ENCODE measurements around the gene PGAP3.

PGAP3 gene

DNA sequence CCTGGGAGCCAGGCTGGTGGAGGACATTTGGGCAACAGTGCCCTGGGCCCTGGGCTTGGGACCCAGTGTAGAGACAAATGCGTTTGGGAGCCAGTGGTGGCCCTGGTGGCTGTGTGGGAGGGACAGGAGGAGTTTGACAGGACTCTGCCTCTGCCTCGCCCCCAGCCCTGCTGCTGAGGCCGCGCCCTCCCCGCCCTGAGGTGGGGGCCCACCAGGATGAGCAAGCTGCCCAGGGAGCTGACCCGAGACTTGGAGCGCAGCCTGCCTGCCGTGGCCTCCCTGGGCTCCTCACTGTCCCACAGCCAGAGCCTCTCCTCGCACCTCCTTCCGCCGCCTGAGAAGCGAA lies 34.6 kb downstream of the PGAP3 start:
- no peak for ATAC-seq
- TF ChIP-seq ZFP30 (CRISPR knock-in tag; IDR thresholded peaks at IDR 0.05) (no peak), ZNF8 (CRISPR knock-in tag; IDR thresholded peaks at IDR 0.05) (no peak), CREB5 (CRISPR knock-in tag; IDR thresholded peaks at IDR 0.05; ENCODE audit: low read depth) (no peak), TOX (CRISPR knock-in tag; IDR thresholded peaks at IDR 0.05; ENCODE audit: borderline replicate concordance) (no peak), ZFP3 (CRISPR knock-in tag; IDR thresholded peaks at IDR 0.05) (no peak), RARB (CRISPR knock-in tag; IDR thresholded peaks at IDR 0.05) (no peak), SNAI2 (CRISPR knock-in tag; IDR thresholded peaks at IDR 0.05) (no peak), PPARA (CRISPR knock-in tag; IDR thresholded peaks at IDR 0.05; ENCODE audit: borderline replicate concordance) (no peak), ESRRG (CRISPR knock-in tag; IDR thresholded peaks at IDR 0.05) (no peak), ZC3H10 (CRISPR knock-in tag; IDR thresholded peaks at IDR 0.05) (no peak), OSR1 (CRISPR knock-in tag; IDR thresholded peaks at IDR 0.05) (no peak), TCF4 (CRISPR knock-in tag; IDR thresholded peaks at IDR 0.05; ENCODE audit: borderline replicate concordance) (no peak), ARNTL (CRISPR knock-in tag; IDR thresholded peaks at IDR 0.05; ENCODE audit: borderline replicate concordance, low read depth) (no peak), ZNF565 (CRISPR knock-in tag; conservative IDR thresholded peaks at IDR 0.05; ENCODE audit: low read depth) (no peak), POU6F1 (CRISPR knock-in tag; IDR thresholded peaks at IDR 0.05; ENCODE audit: borderline replicate concordance, low read depth) (no peak)
- TF ChIP-seq, protein P1, sequence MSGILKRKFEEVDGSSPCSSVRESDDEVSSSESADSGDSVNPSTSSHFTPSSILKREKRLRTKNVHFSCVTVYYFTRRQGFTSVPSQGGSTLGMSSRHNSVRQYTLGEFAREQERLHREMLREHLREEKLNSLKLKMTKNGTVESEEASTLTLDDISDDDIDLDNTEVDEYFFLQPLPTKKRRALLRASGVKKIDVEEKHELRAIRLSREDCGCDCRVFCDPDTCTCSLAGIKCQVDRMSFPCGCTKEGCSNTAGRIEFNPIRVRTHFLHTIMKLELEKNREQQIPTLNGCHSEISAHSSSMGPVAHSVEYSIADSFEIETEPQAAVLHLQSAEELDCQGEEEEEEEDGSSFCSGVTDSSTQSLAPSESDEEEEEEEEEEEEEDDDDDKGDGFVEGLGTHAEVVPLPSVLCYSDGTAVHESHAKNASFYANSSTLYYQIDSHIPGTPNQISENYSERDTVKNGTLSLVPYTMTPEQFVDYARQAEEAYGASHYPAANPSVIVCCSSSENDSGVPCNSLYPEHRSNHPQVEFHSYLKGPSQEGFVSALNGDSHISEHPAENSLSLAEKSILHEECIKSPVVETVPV (CRISPR knock-in tag; IDR thresholded peaks at IDR 0.05): no peak

DNA sequence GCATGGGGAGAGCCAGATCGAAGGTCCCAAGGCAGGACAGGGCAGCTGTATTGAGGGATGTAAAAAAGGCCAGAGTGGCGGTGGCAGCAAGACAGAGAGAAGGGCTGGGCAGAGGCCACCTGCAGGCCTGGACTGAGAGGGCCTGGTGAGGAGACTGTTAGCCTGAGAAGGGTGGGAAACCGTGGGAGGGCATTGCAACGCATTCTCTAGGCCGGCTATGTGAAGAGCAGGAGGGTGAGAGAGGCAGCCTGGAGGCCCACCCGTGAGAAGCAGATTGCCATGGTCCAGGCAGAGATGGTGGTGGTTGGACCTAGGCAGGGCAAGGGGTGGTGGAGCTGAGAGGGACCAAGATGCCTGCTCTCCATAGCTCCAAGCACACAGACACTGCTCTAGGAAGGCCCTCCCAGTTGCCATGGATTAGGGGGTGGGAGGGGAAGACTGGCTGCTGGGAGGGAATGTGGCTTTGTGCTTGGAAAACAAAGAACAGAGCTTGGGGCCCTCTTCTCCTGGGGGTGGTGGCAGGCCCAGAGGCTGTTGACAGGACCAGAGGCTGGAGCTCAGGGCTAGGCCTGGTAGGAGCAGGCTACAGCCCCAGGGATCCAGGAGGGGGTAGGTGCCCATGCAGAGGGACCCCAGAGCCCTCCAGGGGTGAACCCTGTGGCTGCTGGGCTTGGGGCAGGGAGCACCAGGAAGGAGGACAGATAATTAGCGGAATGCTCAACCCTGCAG lies 35.1 kb downstream of the PGAP3 start:
- peak; percentile 23 for ATAC-seq
- TF ChIP-seq ARNTL (CRISPR knock-in tag; IDR thresholded peaks at IDR 0.05; ENCODE audit: borderline replicate concordance, low read depth): no peak
- TF ChIP-seq SNAI2 (CRISPR knock-in tag; IDR thresholded peaks at IDR 0.05): no peak
- no peak for TF ChIP-seq CSDC2 (CRISPR knock-in tag; IDR thresholded peaks at IDR 0.05)
- TF ChIP-seq ZNF8 (CRISPR knock-in tag; IDR thresholded peaks at IDR 0.05): no peak
- TF ChIP-seq ZFP30 (CRISPR knock-in tag; IDR thresholded peaks at IDR 0.05): no peak
- no peak for TF ChIP-seq POU6F1 (CRISPR knock-in tag; IDR thresholded peaks at IDR 0.05; ENCODE audit: borderline replicate concordance, low read depth)
- TF ChIP-seq PPARA (CRISPR knock-in tag; IDR thresholded peaks at IDR 0.05; ENCODE audit: borderline replicate concordance): no peak
- TF ChIP-seq ESRRG (CRISPR knock-in tag; IDR thresholded peaks at IDR 0.05): no peak
- no peak for TF ChIP-seq BACH2 (CRISPR knock-in tag; IDR thresholded peaks at IDR 0.05; ENCODE audit: borderline replicate concordance)
- TF ChIP-seq, protein P2, sequence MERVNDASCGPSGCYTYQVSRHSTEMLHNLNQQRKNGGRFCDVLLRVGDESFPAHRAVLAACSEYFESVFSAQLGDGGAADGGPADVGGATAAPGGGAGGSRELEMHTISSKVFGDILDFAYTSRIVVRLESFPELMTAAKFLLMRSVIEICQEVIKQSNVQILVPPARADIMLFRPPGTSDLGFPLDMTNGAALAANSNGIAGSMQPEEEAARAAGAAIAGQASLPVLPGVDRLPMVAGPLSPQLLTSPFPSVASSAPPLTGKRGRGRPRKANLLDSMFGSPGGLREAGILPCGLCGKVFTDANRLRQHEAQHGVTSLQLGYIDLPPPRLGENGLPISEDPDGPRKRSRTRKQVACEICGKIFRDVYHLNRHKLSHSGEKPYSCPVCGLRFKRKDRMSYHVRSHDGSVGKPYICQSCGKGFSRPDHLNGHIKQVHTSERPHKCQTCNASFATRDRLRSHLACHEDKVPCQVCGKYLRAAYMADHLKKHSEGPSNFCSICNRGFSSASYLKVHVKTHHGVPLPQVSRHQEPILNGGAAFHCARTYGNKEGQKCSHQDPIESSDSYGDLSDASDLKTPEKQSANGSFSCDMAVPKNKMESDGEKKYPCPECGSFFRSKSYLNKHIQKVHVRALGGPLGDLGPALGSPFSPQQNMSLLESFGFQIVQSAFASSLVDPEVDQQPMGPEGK (CRISPR knock-in tag; IDR thresholded peaks at IDR 0.05; ENCODE audit: borderline replicate concordance): no peak
- TF ChIP-seq ZNF565 (CRISPR knock-in tag; conservative IDR thresholded peaks at IDR 0.05; ENCODE audit: low read depth): no peak
- no peak for TF ChIP-seq ZFP3 (CRISPR knock-in tag; IDR thresholded peaks at IDR 0.05)
- no peak for TF ChIP-seq CREB5 (CRISPR knock-in tag; IDR thresholded peaks at IDR 0.05; ENCODE audit: low read depth)
- TF ChIP-seq TOX (CRISPR knock-in tag; IDR thresholded peaks at IDR 0.05; ENCODE audit: borderline replicate concordance): no peak
- TF ChIP-seq, protein P1 (CRISPR knock-in tag; IDR thresholded peaks at IDR 0.05): no peak

All from SK-N-SH treated with all-trans-retinoic acid at 6 μM for 48 hours (cell line).